Measurements from ENCODE around the gene MRPS35.

MRPS35 gene

GRCh38 chr12:27710592-27711316 lies at the start of gene MRPS35:
Gene MRPS35 (plus strand): TSS chr12:27710832. CDS start chr12:27710844, 12 bp downstream.
- DNase-seq (ENCODE audit: low read depth in 2 of 2): peak; percentile 78 to 79

- DNase-seq (ENCODE audit: low read depth in 2 of 2): no peak
Measured at GRCh38 chr12:27665704-27666103, 44.9 kb upstream of the MRPS35 start.

GRCh38 chr12:27666510-27666909 lies 44.1 kb upstream of the MRPS35 start:
- no peak for DNase-seq (ENCODE audit: low read depth in 2 of 2)

- no peak for DNase-seq (ENCODE audit: low read depth in 2 of 2)
Measured at GRCh38 chr12:27667540-27667939, 43.1 kb upstream of the MRPS35 start.

GRCh38 chr12:27672051-27672450 lies 38.6 kb upstream of the MRPS35 start:
- DNase-seq (ENCODE audit: low read depth in 2 of 2): no peak

GRCh38 chr12:27672643-27673042 lies 38.0 kb upstream of the MRPS35 start:
- no peak for DNase-seq (ENCODE audit: low read depth in 2 of 2)

GRCh38 chr12:27673101-27673718 lies 37.4 kb upstream of the MRPS35 start:
- no peak for DNase-seq (ENCODE audit: low read depth in 2 of 2)

GRCh38 chr12:27674989-27675388 lies 35.6 kb upstream of the MRPS35 start:
- no peak for DNase-seq (ENCODE audit: low read depth in 2 of 2)

GRCh38 chr12:27680619-27681018 lies 30.0 kb upstream of the MRPS35 start:
- DNase-seq (ENCODE audit: low read depth in 2 of 2): no peak

DNA sequence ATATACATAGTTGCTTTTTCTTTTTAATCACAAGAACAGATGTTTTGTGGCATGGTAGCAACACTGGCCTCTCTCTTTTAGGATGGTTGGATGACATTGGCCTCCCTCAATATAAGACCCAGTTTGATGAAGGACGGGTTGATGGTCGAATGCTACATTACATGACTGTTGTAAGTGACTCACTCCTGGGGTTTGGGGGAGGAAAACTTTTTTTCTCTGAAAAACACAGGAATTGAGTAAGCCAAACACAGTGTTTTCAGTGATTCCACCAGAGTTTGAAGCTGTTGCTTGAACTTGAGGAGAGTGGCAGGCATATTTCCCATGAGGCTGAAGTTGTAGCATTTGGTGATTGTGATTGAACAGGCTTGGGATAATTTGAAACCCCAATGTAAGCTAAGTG lies 28.1 kb upstream of the MRPS35 start:
- no peak for DNase-seq (ENCODE audit: low read depth in 2 of 2)

DNA sequence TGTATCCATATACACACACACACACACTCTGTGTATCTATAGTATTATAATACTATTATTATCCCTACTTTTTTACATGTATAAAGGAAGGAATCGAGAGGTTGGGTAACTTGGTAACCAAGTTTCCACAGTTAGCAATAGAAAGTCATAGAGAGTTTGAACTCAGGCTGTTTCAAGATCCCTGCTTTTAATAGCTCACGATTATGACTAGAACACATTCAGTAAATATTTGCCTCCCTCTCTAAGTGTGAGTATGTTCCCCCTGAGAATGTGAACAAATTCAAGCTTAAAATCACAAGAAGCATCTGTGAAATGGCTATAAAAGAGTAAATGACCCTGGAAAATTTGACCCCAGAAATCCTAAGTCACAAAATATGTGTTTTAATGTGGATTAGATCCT lies 25.4 kb upstream of the MRPS35 start:
- no peak for DNase-seq (ENCODE audit: low read depth in 2 of 2)

DNA sequence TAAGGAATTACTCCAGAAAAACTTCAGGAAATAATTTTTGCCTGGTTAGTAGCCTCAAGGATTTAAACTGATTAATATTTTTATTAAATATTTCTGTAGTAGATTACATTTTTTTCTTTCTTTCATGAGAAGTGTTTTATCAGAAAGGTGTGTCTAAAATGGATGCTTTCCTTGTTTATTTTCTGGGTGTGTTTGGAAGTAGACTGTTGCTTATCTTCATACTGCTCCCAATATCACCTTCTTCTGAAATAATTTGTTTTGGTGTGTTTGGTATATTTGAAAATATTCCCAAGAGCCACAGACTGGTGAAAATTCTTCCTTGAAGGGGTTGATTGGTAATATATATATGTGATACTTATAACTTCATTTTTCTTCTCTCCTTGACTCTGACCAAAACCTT lies 24.5 kb upstream of the MRPS35 start:
- DNase-seq (ENCODE audit: low read depth in 2 of 2): no peak

- DNase-seq (ENCODE audit: low read depth in 2 of 2): no peak
Measured at GRCh38 chr12:27688671-27689070, 22.0 kb upstream of the MRPS35 start.

DNA sequence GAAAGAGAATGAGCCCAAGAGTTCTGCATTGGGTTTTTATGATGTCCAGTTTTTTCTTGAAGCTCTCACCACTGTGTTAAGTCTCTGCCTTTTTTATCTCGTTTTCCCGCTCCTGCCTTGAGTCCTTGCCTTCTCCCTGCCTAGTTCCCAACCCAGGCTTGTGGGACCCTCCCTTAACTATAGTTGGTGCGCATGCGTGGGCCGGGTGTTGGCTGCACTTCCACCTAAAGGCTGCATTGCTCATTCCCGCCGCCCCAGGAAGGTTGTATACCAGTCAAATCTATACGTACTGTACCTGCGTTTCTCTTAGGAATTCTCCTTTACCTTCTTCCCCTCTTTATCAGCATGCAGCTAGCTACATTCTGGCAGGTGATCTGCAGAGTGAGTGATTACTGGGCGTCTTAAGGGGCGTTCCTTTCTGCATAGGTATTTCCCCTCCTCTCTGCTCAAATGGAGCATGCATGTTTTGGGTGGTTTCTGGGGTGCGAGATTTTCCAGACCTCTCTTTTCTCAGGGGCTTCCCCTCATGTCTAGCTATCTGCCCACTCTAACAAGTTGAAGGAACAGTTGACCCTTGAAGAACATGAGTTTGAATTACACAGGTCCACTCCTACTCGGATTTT lies 21.0 kb upstream of the MRPS35 start:
- no peak for DNase-seq (ENCODE audit: low read depth in 2 of 2)

GRCh38 chr12:27693403-27693802 lies 17.2 kb upstream of the MRPS35 start:
- no peak for DNase-seq (ENCODE audit: low read depth in 2 of 2)

GRCh38 chr12:27695556-27696292 lies 14.9 kb upstream of the MRPS35 start:
- no peak for DNase-seq (ENCODE audit: low read depth in 2 of 2)

DNA sequence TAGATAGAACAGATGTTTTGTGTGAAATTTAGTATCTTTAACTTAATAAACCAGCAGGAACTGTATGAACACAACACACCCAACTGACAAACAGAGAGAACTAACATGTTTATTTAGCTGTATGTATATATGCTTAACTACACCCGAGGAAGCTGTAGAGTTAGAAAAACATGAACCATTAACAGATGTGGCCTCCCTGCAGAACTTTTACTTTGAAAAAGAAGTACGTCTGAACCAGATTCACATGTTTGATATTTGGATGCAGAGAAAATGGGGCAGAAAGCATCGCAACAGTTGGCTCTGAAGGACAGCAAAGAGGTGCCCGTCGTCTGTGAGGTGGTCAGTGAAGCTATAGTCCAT lies 14.4 kb upstream of the MRPS35 start, which contains the start of gene REP15:
REP15 (plus strand) TSS at position 155 of the 360 bp plus-strand sequence; CDS start at position 271, 116 bp downstream.
- DNase-seq (ENCODE audit: low read depth in 2 of 2): no peak

DNA sequence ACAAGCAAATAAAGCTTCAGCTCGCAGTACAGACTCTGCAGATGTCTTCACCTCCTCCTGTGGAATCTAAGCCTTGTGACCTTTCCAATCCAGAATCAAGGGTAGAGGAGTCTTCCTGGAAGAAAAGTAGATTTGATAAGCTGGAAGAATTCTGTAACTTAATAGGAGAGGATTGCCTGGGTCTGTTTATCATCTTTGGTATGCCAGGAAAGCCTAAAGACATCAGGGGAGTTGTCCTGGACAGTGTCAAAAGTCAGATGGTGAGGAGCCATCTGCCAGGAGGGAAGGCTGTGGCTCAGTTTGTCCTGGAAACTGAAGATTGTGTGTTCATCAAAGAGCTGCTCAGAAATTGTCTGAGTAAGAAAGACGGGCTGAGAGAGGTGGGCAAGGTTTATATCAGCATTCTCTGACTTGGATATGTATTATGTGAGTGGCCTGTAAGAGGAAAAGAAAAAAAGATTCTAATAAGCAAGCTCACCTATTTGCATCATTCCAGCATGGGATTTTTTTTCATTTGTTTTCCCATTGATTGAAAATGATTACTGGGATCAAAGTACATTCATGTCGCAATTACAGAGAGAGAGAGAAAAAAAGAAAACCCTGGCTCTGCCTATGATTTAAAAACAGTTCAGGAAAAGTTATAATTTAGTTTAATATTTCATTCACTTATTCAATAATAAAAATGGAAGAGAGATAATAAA lies 13.6 kb upstream of the MRPS35 start:
- no peak for DNase-seq (ENCODE audit: low read depth in 2 of 2)

- DNase-seq (ENCODE audit: low read depth in 2 of 2): peak; percentile 30 to 35
Measured at GRCh38 chr12:27703720-27704452, 6.7 kb upstream of the MRPS35 start.

GRCh38 chr12:27705263-27705662 lies 5.4 kb upstream of the MRPS35 start:
- no peak for DNase-seq (ENCODE audit: low read depth in 2 of 2)

DNA sequence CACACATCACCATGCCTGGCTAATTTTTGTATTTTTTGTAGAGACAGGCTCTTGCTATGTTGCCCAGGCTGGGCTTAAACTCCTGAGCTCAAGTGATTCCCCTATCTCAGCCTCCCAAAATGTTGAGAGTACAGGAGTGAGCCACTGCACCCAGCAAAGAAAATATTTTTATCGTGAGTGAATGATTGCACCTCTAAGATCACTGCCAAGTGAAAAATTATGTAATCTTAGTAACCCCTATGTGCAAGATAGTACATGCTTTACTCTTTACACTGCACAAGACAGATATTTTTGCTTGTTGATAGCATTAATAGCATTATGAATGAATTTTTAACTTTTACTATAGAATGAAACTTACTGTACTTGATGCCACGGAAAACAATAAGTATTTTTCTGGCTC lies 3.4 kb upstream of the MRPS35 start:
- DNase-seq (ENCODE audit: low read depth in 2 of 2): no peak
